Measurements from ENCODE around the gene SCNN1B.

DNA sequence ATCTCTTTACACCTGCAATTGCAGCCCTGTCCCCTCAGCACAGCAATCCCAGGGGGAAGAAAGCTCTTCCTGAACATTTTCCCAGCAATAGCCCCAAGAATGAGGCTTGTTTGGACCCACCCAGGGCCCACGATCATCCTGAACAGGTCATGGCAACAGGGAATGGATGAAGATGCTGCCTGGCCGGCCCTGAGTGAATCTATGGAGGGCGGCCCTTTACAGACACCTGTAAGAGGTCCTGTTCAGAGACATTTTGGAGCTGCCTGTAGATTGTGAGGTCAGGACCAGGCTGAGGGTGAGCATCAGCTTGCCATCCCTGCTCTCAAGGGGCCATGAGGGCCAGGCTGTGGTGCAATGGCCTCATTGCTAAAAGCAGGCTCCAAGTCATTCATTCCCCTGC lies 81.8 kb downstream of the SCNN1B start:
- no peak for TF ChIP-seq POLR2A (IDR thresholded peaks at IDR 0.05)
- TF ChIP-seq, protein P1, sequence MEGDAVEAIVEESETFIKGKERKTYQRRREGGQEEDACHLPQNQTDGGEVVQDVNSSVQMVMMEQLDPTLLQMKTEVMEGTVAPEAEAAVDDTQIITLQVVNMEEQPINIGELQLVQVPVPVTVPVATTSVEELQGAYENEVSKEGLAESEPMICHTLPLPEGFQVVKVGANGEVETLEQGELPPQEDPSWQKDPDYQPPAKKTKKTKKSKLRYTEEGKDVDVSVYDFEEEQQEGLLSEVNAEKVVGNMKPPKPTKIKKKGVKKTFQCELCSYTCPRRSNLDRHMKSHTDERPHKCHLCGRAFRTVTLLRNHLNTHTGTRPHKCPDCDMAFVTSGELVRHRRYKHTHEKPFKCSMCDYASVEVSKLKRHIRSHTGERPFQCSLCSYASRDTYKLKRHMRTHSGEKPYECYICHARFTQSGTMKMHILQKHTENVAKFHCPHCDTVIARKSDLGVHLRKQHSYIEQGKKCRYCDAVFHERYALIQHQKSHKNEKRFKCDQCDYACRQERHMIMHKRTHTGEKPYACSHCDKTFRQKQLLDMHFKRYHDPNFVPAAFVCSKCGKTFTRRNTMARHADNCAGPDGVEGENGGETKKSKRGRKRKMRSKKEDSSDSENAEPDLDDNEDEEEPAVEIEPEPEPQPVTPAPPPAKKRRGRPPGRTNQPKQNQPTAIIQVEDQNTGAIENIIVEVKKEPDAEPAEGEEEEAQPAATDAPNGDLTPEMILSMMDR (IDR thresholded peaks at IDR 0.05) = no peak
